ENCODE data around the gene CFH.

GRCh38 chr1:196680107-196680506, 28.3 kb downstream of the CFH start:
- TF ChIP-seq POLR2A (IDR thresholded peaks at IDR 0.05; ENCODE audit: low read depth, low read length): no peak
- TF ChIP-seq POLR2AphosphoS5 (IDR thresholded peaks at IDR 0.05; ENCODE audit: low read depth, low read length): no peak

All from GM12892 (cell line).